GM23338 (cell line): ENCODE results near the gene IRAK1BP1. TPM values are rescaled to one million over a fixed set of nuclear protein-coding genes. Genes with fewer than 3 reads are reported as not detected.

Experiments
- ATAC-seq: fragments of 200-7000 bp; cut with Tn5 transposase; 3 replicates; pipeline ENCODE4 v1.9.1; 2020
- DNase-seq: peaks from one replicate; pipeline ENCODE4 v3.0.0-alpha.2; 2015; ENCODE audit warnings: low spot score
- H2AFZ ChIP-seq: fragments of 200-600 bp; sonication (generic); 2 replicates; pipeline ENCODE4 v1.8.0; 2016; ENCODE audit warnings: antibody characterized with exemption, mild to moderate bottlenecking, moderate library complexity
- H3F3A ChIP-seq: fragments of 200-600 bp; sonication (generic); replicated peaks from 2 replicates; pipeline ENCODE4 v1.8.0; 2017; ENCODE audit warnings: antibody characterized with exemption, mixed run types, low read depth
- H3K27ac ChIP-seq: fragments of 200-600 bp; sonication (generic); 2 replicates; pipeline ENCODE4 v1.6.1; 2016; ENCODE audit warnings: low read depth
- H3K27me3 ChIP-seq: fragments of 200-600 bp; sonication (generic); 2 replicates; pipeline ENCODE4 v1.8.0; 2016; ENCODE audit warnings: mild to moderate bottlenecking, mixed run types, moderate library complexity; ENCODE audit not compliant: insufficient read depth
- H3K36me3 ChIP-seq: fragments of 200-600 bp; sonication (generic); 2 replicates; pipeline ENCODE4 v1.8.0; 2016; ENCODE audit warnings: mild to moderate bottlenecking; ENCODE audit not compliant: insufficient read depth
- H3K4me1 ChIP-seq: fragments of 200-600 bp; sonication (generic); 2 replicates; pipeline ENCODE4 v1.8.0; 2016; ENCODE audit warnings: mild to moderate bottlenecking, moderate library complexity; ENCODE audit not compliant: insufficient read depth
- H3K4me2 ChIP-seq: fragments of 200-600 bp; sonication (generic); 2 replicates; pipeline ENCODE4 v1.7.1; 2017; ENCODE audit warnings: mixed run types
- H3K4me3 ChIP-seq: fragments of 200-600 bp; sonication (generic); 2 replicates; pipeline ENCODE4 v1.6.1; 2016; ENCODE audit warnings: mixed run types
- H3K79me2 ChIP-seq: fragments of 200-600 bp; sonication (generic); replicated peaks from 2 replicates; pipeline ENCODE4 v1.8.0; 2017; ENCODE audit warnings: mild to moderate bottlenecking; ENCODE audit not compliant: insufficient read depth
- H3K9me2 ChIP-seq: fragments of 200-600 bp; sonication (generic); 2 replicates; pipeline ENCODE4 v1.8.0; 2017; ENCODE audit not compliant: insufficient read depth
- H4K20me1 ChIP-seq: fragments of 200-600 bp; sonication (generic); replicated peaks from 2 replicates; pipeline ENCODE4 v1.8.0; 2017; ENCODE audit warnings: mild to moderate bottlenecking; ENCODE audit not compliant: insufficient read depth
- H3K27ac Mint-ChIP-seq: 2 replicates; pipeline ENCODE4 v1.8.0; 2020; ENCODE audit warnings: inconsistent platforms, mild to moderate bottlenecking, moderate library complexity, mixed read lengths
- H3K27me3 Mint-ChIP-seq: 3 replicates; pipeline ENCODE4 v1.8.0; 2022; ENCODE audit warnings: low read depth, mild to moderate bottlenecking, moderate library complexity, mixed read lengths, inconsistent platforms; ENCODE audit not compliant: insufficient read depth, poor library complexity
- H3K36me3 Mint-ChIP-seq: 3 replicates; pipeline ENCODE4 v1.8.0; 2021; ENCODE audit warnings: low read depth, mild to moderate bottlenecking, inconsistent platforms, moderate library complexity, mixed read lengths
- H3K4me1 Mint-ChIP-seq: 3 replicates; pipeline ENCODE4 v1.8.0; 2020; ENCODE audit warnings: mild to moderate bottlenecking, inconsistent platforms, mixed read lengths
- H3K4me3 Mint-ChIP-seq: 3 replicates; pipeline ENCODE4 v1.8.0; 2021; ENCODE audit warnings: moderate library complexity, mild to moderate bottlenecking, inconsistent platforms, mixed read lengths
- H3K9me3 Mint-ChIP-seq: 3 replicates; pipeline ENCODE4 v1.8.0; 2020; ENCODE audit warnings: moderate library complexity, mild to moderate bottlenecking, inconsistent platforms, mixed read lengths
- EZH2 ChIP-seq: fragments of 200-600 bp; sonication (generic); IDR thresholded peaks from one replicate; pipeline ENCODE4 v1.8.0; 2017; ENCODE audit warnings: antibody characterized with exemption, mild to moderate bottlenecking, low read depth; ENCODE audit not compliant: unreplicated experiment
- JUNB ChIP-seq: IDR thresholded peaks from one replicate; pipeline ENCODE4 v1.6.1; 2016; ENCODE audit warnings: antibody characterized with exemption; ENCODE audit not compliant: unreplicated experiment
- NANOG ChIP-seq: IDR thresholded peaks from 2 replicates; pipeline ENCODE4 v1.6.1; 2016; ENCODE audit warnings: antibody characterized with exemption, borderline replicate concordance
- STAT1 ChIP-seq: IDR thresholded peaks from one replicate; pipeline ENCODE4 v1.6.1; 2016; ENCODE audit warnings: antibody characterized with exemption; ENCODE audit not compliant: unreplicated experiment
- ZNF114 ChIP-seq: fragments of 250-450 bp; sonication (Bioruptor Pico); IDR thresholded peaks from 2 replicates; pipeline ENCODE4 v1.5.0; 2020; ENCODE audit warnings: mild to moderate bottlenecking, moderate library complexity
- ZNF331 ChIP-seq: fragments of 250-450 bp; sonication (Bioruptor Pico); IDR thresholded peaks from 2 replicates; pipeline ENCODE4 v1.5.0; 2020; ENCODE audit warnings: low read depth, mild to moderate bottlenecking, moderate library complexity
- polyA plus RNA-seq: library from polyadenylated mRNA; unstranded; fragments of >200 nt; fragmentation: Nextera tagmentation; extraction: Ambion mirVana; gene quantifications from 2 replicates; pipeline ENCODE4 v1.2.1, GENCODE V29; 2016
- total RNA-seq: library from RNA; depleted of rRNA; stranded (reverse); fragments of >200 nt; shearing (Covaris generic); gene quantifications from 2 replicates; pipeline ENCODE4 v1.2.3, GENCODE V29; 2014
- TF ChIP-seq, protein P1 (sequence below): IDR thresholded peaks from one replicate; pipeline ENCODE4 v1.6.1; 2018; ENCODE audit warnings: antibody characterized with exemption; ENCODE audit not compliant: unreplicated experiment
- TF ChIP-seq, protein P2 (sequence below), 2 experiments: fragments of 200-600 bp in 1 of 2; sonication (generic) in 1 of 2; conservative IDR thresholded peaks; 2 replicates each; pipeline versions ENCODE4 v1.5.1 to v1.6.1; 2016 to 2017; ENCODE audit warnings: antibody characterized with exemption in 2 of 2, low read depth in 2 of 2, mild to moderate bottlenecking in 2 of 2, moderate library complexity in 1 of 2
- TF ChIP-seq, protein P3 (sequence below): IDR thresholded peaks from 2 replicates; pipeline ENCODE4 v1.6.1; 2016; ENCODE audit warnings: antibody characterized with exemption

IRAK1BP1 gene
- total and polyA plus RNA-seq, 2 experiments from 2014 or later: 12.8 to 13.5 TPM

DNA sequence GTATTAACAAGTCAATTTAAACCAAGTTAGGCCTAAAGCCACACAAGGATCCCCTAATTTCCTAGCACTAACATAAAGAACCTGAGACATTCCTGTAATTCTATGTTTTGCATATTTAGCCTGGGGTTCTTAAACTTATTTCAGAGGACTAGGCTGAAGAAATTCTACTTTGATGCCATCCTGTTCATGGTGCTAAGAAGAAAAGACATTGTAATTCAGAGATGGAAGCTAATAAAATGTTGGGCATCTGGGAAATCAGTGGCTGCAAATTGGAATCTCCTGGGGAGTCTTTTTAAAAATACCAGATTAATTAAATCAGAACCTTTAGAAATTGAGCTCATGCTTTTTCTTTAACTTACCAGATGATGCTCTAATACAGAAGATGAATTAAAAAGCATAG, 26.2 kb upstream of the IRAK1BP1 start:
- H3K4me3 ChIP-seq: no peak overlapping the region
- H3K27ac ChIP-seq: no peak overlapping the region
- Mint-ChIP-seq H3K4me1 (peaks cover 22% of the 10 kb centered on the region), H3K9me3 (no peaks in the 10 kb centered on the region), H3K27ac (no peak overlapping the region), H3K27me3 (no peaks in the 10 kb centered on the region), H3K36me3 (no peaks in the 10 kb centered on the region), H3K4me3 (no peak overlapping the region)
- no peak overlapping the region; the same call in 1 of the 2 replicates for H3K4me2 ChIP-seq
- DNase-seq: peak; percentile 21
- ATAC-seq: no peak
- no peaks in the 10 kb centered on the region for H3K9me2 ChIP-seq
- H4K20me1 ChIP-seq: no peaks in the 10 kb centered on the region
- peaks cover 30% of the 10 kb centered on the region for H3K4me1 ChIP-seq
- H3F3A ChIP-seq: no peaks in the 10 kb centered on the region
- H2AFZ ChIP-seq: no peak overlapping the region
- no peaks in the 10 kb centered on the region for H3K36me3 ChIP-seq
- no peaks in the 10 kb centered on the region for H3K27me3 ChIP-seq
- TF ChIP-seq, protein P1, sequence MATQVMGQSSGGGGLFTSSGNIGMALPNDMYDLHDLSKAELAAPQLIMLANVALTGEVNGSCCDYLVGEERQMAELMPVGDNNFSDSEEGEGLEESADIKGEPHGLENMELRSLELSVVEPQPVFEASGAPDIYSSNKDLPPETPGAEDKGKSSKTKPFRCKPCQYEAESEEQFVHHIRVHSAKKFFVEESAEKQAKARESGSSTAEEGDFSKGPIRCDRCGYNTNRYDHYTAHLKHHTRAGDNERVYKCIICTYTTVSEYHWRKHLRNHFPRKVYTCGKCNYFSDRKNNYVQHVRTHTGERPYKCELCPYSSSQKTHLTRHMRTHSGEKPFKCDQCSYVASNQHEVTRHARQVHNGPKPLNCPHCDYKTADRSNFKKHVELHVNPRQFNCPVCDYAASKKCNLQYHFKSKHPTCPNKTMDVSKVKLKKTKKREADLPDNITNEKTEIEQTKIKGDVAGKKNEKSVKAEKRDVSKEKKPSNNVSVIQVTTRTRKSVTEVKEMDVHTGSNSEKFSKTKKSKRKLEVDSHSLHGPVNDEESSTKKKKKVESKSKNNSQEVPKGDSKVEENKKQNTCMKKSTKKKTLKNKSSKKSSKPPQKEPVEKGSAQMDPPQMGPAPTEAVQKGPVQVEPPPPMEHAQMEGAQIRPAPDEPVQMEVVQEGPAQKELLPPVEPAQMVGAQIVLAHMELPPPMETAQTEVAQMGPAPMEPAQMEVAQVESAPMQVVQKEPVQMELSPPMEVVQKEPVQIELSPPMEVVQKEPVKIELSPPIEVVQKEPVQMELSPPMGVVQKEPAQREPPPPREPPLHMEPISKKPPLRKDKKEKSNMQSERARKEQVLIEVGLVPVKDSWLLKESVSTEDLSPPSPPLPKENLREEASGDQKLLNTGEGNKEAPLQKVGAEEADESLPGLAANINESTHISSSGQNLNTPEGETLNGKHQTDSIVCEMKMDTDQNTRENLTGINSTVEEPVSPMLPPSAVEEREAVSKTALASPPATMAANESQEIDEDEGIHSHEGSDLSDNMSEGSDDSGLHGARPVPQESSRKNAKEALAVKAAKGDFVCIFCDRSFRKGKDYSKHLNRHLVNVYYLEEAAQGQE: no peak
- TF ChIP-seq, protein P2, sequence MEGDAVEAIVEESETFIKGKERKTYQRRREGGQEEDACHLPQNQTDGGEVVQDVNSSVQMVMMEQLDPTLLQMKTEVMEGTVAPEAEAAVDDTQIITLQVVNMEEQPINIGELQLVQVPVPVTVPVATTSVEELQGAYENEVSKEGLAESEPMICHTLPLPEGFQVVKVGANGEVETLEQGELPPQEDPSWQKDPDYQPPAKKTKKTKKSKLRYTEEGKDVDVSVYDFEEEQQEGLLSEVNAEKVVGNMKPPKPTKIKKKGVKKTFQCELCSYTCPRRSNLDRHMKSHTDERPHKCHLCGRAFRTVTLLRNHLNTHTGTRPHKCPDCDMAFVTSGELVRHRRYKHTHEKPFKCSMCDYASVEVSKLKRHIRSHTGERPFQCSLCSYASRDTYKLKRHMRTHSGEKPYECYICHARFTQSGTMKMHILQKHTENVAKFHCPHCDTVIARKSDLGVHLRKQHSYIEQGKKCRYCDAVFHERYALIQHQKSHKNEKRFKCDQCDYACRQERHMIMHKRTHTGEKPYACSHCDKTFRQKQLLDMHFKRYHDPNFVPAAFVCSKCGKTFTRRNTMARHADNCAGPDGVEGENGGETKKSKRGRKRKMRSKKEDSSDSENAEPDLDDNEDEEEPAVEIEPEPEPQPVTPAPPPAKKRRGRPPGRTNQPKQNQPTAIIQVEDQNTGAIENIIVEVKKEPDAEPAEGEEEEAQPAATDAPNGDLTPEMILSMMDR (conservative IDR thresholded peaks at IDR 0.05; ENCODE audit: low read depth in 2 of 2): no peak
- no peak for TF ChIP-seq STAT1
- TF ChIP-seq, protein P3, sequence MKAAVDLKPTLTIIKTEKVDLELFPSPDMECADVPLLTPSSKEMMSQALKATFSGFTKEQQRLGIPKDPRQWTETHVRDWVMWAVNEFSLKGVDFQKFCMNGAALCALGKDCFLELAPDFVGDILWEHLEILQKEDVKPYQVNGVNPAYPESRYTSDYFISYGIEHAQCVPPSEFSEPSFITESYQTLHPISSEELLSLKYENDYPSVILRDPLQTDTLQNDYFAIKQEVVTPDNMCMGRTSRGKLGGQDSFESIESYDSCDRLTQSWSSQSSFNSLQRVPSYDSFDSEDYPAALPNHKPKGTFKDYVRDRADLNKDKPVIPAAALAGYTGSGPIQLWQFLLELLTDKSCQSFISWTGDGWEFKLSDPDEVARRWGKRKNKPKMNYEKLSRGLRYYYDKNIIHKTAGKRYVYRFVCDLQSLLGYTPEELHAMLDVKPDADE: no peak
- TF ChIP-seq EZH2: no peak
- no peak for TF ChIP-seq JUNB
- TF ChIP-seq NANOG: no peak
- TF ChIP-seq ZNF331 (CRISPR knock-in tag): no peak
- TF ChIP-seq ZNF114: no peak
- no peaks in the 10 kb centered on the region for H3K79me2 ChIP-seq

DNA sequence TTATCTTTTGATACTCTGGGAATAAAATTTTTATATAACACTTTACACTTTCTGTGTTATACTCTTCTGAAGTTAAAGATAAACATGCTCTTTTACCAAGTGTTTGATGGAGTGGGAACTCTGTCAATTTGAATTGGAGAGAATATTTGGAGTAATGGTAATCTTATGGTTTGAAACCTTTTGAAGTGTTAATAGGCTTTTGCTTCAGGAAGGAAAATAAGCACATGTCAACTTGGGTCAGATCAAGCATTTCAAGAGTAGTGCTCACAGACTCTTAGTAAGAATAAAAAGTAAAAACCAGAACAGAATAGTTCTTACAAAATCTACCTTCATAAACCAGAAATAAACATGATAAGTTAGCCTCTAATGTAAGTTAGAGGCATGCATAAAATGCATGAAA, 24.4 kb upstream of the IRAK1BP1 start:
- H3K27ac ChIP-seq: no peak overlapping the region
- Mint-ChIP-seq H3K27ac (no peak overlapping the region), H3K4me1 (peaks cover 22% of the 10 kb centered on the region), H3K27me3 (no peaks in the 10 kb centered on the region), H3K9me3 (no peaks in the 10 kb centered on the region), H3K4me3 (no peak overlapping the region; the same call in 2 of the 3 replicates), H3K36me3 (no peaks in the 10 kb centered on the region)
- H3K4me1 ChIP-seq: peaks cover 30% of the 10 kb centered on the region
- H2AFZ ChIP-seq: no peak overlapping the region
- no peaks in the 10 kb centered on the region; the same call in 1 of the 2 replicates for H3K9me2 ChIP-seq
- no peaks in the 10 kb centered on the region for H4K20me1 ChIP-seq
- peak overlapping the region; percentile 63 for H3K4me2 ChIP-seq
- TF ChIP-seq ZNF331 (CRISPR knock-in tag) (no peak), EZH2 (no peak)
- H3K27me3 ChIP-seq: no peaks in the 10 kb centered on the region
- no peaks in the 10 kb centered on the region for H3F3A ChIP-seq
- DNase-seq: no peak
- H3K4me3 ChIP-seq: peak overlapping the region; percentile 16
- H3K79me2 ChIP-seq: no peaks in the 10 kb centered on the region
- no peaks in the 10 kb centered on the region for H3K36me3 ChIP-seq
- no peak for ATAC-seq
